NCI-H2107 treated with DMSO at 0.1 percent for 48 hours (cell line): ENCODE results near the gene HMX2.

ENCODE experiments used
- DNase-seq: peaks from one replicate; lab custom pipeline; 2025; ENCODE audit not compliant: unreplicated experiment; lab: John Stamatoyannopoulos, UW

The HMX2 gene

DNA sequence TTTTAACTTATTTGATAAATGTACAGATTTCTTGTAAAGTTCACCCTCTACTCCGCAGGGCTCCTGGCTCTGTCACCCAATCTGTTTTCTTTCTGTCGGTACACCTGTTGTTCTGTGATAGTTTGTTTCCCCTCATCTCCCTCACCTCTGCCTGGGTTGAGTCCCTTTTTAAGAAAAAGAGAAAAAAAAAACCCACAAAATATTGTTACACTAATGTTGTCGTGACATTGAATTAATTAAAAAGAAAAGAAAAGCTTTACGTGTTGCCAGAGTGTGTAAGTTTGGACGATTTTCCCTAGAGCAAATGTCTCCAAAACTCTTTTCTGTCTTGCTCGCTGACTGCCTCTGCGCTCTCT, 8.8 kb upstream of the HMX2 start:
- DNase-seq: no peak

DNA sequence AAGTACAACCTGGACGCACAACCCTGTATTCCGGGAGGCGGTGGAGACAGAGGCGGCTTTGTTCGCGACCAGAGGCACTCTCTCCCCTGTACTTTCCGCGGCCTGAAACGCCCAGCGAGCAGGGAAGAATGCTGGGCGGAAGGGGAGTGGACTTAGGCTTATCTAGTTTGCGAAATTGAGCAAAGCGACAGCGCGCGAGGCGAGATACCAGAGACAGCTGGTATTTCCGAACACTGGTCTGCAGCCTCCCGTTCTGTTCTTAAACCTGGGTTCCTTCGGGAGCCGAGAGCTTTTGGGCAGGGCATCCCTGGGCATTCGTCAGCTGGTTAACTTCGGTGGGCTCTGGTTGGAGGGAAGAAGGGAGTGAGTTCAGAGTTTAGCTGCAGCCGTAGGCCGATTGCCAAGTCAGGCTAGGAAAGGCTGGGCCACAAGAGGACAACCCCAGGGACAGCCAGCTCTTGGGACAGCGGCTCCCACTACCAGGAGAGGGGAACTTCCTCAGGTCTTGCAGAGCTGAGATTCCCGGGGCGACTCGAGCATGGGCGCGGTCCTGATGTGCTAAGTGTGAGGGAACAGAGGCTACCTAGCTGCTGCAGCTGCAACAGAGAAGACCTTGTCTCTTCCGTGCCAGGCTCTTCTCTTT, 8.3 kb upstream of the HMX2 start:
- DNase-seq: no peak

GRCh38 chr10:123140164-123140982, 7.6 kb upstream of the HMX2 start:
- no peak for DNase-seq

DNA sequence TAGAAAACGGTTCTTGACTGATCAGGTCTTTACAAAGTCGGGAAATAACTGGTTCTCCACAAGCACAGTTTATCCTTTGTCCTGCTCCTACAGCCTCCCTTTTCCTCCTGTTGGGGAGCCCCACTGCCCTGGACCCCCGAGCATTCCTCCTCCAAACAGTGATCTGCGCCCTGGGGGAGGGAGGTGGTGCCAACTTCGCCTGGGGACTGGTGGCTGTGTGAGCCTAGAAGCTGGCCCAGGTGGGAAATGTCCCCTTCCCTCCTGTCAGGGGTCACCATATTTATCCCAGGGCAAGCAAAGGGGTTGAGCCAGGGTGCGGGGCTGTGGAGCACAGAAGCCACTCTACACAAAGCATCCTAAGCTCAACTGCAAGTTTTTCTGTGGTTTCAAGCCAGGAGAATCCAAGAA, 6.9 kb upstream of the HMX2 start:
- DNase-seq: no peak

DNA sequence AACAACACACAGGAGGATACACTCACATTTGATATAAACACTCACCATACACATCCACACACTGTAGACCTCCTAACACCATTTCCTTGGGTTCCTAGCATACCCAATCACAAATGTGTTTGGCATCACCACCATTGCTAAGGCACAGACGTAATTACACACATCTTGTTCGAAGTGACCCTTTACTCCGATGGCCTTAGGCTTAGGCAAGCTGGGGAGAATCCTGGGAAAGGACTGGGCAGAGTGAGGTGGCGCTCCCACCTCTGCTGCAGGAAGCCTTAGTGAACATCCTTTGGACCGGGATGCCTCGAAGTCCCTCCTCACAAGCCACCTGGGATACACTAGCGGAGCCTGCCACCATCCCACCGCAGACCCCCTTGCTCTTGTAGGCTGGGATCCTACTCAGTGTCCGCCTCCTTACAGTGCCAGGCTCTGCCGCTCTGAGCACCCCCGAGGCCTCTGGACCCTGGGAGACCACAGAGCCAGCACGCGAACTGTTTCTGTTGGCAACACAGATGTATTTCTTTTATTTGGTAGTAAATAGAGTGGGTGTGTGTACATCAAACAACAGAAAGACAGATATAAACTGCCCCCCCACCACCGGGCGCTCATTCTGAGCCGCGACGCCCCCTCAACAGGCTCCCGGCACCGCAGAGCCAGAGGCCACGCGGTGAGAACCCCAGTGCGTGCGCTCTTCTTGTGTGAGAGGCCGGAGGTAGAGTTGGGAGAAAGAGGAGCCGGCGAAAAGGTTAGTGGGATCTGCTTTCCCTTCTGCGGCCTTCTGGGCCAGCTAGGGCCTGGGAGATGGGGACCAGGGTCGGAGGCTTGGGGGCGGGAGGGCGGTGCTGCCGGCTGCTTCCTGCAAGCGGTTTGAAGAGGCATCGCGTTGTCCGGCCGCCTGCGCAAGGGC, 5.9 kb upstream of the HMX2 start:
- DNase-seq: no peak

DNA sequence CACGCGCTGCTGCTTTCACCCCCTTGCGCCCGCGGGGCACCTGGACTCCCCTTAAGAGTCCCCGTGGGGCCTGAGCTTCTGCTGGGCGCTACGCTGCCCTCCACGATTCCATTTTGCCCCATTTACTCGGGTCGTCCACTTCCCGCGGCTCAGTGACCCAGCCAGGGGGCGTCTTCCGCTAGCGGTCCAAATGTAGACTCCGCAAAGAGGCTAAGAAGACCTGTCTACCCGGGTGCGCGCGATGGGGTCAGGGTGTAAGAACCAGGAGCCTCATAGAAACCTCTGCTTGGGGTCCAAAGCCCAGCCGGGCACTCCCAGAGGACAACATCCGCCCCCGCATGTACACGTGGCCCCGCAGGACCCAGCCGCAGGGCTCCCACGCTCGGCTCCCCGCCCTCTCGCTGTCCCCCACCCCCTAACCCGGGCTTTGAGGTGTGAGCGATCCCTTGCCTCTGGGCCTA, 5.2 kb upstream of the HMX2 start:
- DNase-seq: no peak

DNA sequence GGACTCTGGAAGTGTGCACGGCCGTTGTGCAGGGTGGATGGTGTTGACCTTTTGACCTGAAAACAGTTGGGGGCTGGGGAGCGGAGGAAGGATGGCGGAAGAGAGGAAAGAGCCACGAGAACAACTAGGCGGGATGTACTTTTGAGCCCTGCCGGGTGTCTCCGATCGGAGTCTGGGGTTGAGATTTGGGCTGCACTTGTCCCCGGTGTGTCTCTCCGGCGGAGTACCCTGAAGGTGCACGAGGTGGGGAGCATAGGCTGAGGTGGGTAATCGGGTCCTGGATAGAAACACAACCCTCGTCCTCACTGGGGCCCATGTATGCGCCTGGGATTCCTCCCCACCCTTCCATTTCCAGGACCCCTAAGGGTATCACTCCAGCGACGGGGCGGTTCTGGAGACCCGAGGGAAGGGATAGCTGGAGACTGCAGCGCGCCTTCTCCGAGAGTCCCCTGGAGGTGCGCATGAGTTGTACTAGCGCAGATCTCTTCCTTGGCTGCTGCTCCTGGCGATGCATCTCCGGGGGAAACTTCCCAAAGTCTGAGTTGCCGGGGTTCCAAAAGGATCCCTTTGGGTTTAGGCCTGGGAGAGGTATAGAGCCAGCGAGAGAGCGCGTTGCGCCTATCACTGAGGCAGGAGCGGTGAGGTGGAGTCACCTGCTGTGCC, 4.6 kb upstream of the HMX2 start:
- DNase-seq: no peak

GRCh38 chr10:123143825-123144168, 4.1 kb upstream of the HMX2 start:
- DNase-seq: no peak

- no peak for DNase-seq
Observed at GRCh38 chr10:123144697-123145541, 3.0 kb upstream of the HMX2 start.

GRCh38 chr10:123145542-123146012, 2.4 kb upstream of the HMX2 start:
- no peak for DNase-seq

- no peak for DNase-seq
Observed at GRCh38 chr10:123146013-123146893, 1.7 kb upstream of the HMX2 start.

DNA sequence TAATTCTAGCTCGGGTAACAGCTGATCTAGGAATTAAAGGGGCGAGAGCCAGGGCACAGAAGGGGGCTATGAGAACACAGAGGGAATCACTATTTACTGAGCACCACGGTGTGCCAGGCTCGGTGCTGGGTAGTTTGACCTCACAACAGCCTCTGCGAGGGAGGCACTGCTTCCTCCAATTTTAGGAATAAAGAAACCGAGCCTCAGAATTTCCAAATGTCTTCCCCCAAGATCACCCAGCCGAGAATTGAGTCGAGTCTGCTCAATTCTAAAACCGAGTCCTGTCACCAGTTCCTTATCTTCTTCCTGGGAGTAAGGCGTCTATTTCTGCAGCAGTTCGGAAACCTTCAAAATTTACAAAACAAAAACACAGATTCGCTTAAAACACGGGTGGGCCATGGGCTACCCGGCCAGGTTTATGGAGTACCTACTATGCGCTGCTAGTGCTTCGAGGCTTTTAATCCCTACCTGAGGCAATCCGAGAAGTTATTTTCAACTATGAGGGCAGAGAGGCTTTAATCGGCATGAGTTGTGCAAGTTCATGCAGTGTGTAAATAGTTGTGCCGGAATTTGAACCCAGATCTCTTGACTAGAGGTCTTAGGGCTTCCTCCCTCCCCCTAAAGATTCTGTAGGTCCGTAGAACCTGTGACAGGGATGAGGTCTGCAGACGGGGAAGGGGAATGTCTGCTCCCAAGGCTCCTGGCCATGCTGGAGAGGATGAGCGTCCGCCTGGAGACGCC, 872 bp upstream of the HMX2 start:
- DNase-seq: no peak

- DNase-seq: no peak
Observed at GRCh38 chr10:123148414-123149161, 652 bp downstream of the HMX2 start.

GRCh38 chr10:123149162-123149567, 1.2 kb downstream of the HMX2 start:
- no peak for DNase-seq

GRCh38 chr10:123149568-123150270, 1.8 kb downstream of the HMX2 start:
- DNase-seq: no peak

GRCh38 chr10:123150271-123150985, 2.5 kb downstream of the HMX2 start:
- DNase-seq: no peak
